ENCODE results near the gene RGS21.

The RGS21 gene

DNA sequence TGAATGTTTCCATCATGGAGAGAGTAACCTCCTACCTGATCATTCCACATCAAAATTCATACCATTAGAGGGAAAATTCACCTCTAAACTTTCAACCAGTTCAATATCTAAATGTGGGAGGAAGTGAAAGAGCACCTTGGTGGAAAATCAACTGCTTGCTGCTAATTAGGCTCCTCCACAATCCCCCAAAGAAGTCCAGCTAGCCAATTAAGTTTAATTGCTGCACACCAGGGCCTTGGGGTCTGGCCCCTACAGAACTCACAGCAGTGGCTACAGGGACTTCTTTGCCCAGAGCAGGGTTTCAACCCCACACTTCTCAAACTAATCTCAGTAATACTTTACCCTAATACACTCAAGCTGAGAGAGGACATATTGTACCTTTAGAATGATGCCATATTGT, 62.1 kb downstream of the RGS21 start:
- DNase-seq (ENCODE audit: low read depth in 1 of 2, low spot score in 1 of 2), result no peak

DNA sequence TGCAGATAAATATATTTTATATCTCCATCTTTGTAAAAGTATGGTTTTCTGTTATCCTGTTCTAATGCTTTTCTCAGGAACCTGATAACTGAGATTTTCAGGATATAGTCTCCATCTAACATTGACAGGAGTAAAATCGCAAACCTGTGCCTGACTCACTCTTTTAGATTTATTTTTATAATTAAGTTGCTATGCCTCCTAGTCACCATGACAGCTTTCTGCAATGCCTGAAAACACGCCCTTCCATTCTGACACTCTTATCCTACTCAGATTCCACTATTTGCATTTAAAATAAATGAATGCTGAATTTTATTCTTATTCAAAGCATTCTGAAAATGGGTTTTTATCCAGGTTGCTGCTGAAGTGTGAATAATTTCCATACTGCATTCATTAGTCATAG, 62.8 kb downstream of the RGS21 start:
- no peak for DNase-seq (ENCODE audit: low read depth in 1 of 2, low spot score in 1 of 2)

DNA sequence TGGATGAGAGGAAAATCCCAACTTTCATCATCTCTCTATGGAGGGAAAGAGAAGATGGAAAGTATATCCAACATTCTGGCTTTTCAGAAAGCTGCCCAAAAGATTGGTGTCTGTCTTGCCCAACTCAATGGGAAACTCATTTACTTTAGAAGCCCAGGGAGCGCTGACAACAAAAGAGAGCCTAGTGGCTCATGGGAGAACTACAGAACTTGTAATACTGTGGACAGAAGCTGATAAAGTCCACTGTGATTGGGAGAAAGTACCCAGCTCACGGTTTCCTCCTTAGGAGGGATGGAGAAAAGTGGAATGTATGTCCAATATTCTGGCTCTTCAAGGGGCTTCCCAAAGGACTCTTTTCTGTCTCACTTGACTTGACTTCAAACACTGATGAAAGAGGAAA, 66.0 kb downstream of the RGS21 start:
- no peak for DNase-seq (ENCODE audit: low read depth in 1 of 2, low spot score in 1 of 2)

DNA sequence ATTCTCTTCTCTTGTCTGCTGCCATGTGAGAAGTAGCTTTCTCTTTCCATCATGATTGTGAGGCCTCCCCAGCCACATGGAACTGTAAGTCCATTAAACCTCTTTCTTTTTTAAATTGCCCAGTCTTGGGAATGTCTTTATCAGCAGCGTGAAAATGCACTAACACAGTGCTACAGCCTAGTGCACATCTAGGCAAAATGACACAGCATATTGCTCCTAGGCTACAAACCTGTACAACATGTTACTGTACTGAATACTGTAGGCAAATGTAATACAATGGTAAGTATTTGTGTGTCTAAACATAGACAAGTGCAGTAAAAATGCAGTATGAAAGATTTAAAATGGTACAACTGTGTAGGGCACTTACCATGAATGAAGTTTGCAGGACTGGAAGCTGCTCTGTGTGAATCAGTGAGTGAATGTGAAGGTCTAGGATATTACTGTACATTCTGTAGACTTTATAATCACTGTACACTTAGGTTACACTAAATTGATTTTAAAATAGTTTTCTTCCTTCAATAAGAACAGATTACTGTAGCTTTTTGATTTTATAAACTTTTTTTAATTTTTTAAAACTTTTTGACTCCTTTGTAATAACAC, 69.4 kb downstream of the RGS21 start:
- no peak for DNase-seq (ENCODE audit: low read depth in 1 of 2, low spot score in 1 of 2)

DNA sequence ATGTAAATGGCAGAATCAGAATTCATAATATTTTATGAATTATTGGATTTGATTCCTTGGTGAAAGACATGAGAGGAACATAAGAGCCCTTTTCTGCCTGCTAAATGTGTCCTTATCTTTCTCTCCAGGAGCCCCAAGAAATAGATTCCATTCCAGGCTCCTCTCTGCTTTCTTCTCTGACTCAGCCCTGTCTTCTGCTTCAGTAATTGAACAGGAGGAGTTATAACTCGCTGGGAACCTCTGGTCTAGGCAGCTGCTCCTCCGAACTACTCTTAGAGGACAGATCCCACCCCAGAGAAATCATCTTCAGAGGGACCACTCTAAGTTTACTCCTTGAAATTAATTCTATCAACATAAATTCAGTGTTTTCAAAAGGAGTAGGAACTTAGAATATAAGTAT, 78.4 kb downstream of the RGS21 start:
- no peak for DNase-seq (ENCODE audit: low read depth in 1 of 2, low spot score in 1 of 2)

DNA sequence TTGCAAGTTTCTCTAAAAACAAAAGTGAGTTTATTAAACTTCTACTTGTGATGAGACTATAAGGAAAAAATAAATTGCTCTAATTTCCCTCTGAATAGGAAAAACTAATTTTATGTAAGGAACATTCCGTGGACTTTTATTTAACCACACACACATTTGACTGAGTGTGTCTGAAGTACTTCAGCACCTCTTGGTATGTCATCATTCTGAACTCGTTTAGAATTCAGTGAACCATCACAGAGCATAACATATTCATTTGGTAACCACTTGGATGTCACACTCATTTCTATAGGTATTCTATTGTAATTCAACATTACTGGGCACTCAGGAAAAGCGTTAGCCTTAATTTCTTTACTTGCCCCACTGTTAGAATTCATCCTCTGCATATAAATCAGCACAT, 79.1 kb downstream of the RGS21 start:
- no peak for DNase-seq (ENCODE audit: low read depth in 1 of 2, low spot score in 1 of 2)

DNA sequence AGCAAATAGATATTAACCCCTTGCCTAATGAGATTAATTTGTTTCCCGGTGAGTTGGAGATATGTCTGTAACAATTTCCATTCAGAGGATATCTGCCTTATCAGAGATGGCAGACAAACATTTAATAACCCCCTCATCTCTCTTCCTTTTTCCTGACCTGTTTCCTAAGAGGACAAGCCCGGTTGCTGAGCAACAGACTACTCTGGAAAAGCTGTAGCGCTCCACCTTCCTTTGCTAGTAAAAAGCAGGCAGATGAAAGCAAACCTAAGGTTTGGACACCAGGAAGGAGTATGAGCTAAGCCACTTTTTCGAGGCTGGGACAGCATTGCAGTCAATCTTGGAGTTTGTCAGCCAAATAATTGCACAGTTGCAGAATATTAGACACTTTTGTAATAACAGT, 82.4 kb downstream of the RGS21 start:
- DNase-seq (ENCODE audit: low read depth in 1 of 2, low spot score in 1 of 2), result no peak

DNA sequence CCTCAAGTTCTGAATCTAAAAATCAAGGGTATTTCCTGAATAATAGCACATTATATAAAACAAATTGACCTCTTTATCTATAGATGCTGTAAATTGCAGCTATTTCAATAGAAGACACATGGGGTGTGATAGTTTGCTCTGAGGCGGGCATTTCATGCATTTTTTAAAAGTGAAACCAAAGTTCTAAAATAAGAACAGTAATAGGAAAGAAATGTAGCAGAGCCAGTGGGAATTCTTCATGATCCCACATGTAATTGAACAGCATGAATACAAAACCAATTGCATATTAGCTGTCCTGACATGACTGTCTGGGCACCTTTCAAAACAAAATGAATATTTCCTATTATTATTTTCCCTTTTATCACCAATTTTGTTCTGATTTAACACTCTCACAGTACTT, 85.0 kb downstream of the RGS21 start:
- DNase-seq (ENCODE audit: low read depth in 1 of 2, low spot score in 1 of 2), result no peak

DNA sequence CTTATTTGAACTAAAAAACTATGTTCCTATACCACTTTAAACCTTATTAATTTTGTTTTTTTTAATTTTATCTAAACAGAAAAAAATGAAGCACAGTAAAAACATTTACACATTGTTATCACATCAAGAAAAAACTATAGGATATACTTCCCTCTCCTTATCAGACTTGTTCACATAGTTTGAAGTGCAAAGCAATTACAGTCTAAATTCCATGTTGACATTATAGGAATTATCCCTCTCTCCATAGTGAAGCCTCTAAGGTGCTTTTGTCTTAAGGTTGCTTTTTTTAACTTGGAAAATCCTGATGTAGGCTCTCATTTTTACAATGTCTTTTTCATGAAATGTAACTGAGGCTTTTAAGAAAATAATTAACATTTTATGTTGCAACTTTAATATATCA, 85.8 kb downstream of the RGS21 start:
- DNase-seq (ENCODE audit: low read depth in 1 of 2, low spot score in 1 of 2), result no peak

DNA sequence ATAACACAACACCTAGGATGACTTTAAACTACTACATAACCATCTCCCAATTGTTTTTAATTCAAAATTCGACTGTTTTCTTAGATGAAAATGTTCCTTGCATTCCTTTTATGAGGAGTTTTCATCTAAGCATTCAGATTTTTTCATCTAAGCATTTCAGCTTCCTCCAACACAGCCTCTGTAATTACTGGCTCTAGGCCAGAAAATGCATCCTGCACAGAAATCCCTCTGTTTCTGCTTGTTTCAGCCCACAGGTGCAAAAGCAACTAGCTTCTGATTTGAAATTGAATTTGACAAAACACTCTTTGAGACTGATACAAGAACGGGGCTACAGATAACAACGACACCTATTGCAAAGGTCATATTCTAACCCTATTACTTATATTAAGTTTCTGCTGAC, 90.4 kb downstream of the RGS21 start:
- no peak for DNase-seq (ENCODE audit: low read depth in 1 of 2, low spot score in 1 of 2)

All from activated CD4-positive, alpha-beta T cell treated with anti-CD3 and anti-CD28 coated beads, Interleukin-2, amount 50 U/mL, for 24 hours (primary cell).